GM18909 (cell line): ENCODE data around the gene YES1.
"Not testable (repeated sequence)": the region's sequence is repeated elsewhere in the genome, so short reads cannot be mapped to it uniquely, and the experiment has no call there.

ENCODE experiments used
- ATAC-seq: cut with Tn5 transposase; IDR thresholded peaks from one replicate; pipeline ENCODE4 v1.9.1; 2021; ENCODE audit warnings: mild to moderate bottlenecking; ENCODE audit not compliant: unreplicated experiment, poor library complexity

YES1 gene

DNA sequence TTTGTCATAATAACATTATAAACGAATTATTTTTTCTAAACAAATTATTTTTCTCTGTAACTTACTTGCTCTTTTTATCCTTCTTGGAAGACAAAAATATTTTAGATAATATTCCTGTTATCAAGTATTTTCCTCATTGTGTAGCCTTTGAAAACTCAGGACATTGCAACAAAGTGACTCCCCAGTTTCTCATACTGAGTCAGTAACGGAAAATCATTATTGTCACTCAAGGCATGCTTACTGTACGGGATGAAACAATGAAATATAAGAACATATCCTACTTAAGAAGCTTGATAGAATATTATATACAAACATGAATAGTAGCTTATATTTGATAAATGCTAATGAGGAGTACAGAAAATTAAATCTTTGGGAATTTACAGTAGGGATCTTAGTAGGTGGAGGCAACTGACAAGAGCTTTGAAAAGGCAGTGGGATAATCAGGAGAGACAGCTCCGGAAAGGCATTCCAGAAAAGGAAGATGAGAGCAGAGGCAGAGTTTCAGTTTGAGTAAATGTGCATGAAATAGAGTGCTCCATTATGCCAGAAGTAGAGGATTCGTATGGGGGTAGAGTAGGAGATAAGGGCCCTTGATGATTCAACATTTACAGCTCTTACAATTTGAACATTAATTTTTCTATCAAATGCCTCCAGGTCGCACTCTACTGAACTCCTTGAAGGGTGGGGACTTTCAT lies 14.0 kb upstream of the YES1 start:
- ATAC-seq = no peak

DNA sequence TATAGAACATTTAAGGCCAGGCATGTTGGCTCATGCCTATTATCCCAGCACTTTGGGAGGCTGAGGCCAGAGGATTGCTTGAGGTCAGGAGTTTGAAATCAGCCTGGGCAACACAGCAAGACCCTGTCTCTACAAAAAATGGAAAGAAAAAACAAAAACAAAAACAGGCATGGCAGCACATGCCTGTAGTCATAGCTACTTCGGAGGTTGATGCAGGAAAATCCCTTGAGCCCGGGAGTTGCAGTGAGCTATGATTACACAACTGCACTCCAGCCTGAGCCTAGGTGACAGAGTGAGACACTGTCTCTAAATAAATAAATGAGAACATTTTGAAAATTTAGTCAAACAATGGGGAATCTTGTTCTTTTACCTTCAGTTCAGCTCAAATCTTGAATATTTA lies 12.1 kb upstream of the YES1 start:
- ATAC-seq = no peak

DNA sequence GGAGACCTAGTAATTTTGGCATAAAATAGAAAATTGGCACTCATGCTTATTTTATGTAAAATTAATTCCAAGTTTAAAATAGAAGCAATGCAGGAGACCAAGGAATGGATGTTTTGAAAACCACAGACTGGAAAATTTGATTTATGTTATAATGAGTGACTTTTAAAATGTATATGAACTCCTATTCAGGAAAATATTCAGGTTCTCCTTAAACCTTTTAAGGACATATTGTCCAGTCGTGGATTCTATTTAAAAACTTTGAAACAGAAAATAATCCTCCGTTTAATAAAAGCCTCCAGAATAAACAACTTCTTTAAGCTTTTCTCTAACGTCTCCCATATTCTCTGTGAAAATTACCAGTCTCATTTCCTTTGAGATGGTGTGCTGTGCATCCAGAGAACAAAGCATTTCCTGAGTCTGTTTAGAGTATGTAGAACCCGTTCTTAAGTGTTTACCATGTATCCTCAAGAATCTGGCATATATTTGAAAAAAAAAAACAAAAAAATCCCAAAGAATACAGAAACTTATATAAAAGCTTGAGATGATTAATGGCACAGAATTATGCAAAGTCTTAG lies 8.6 kb upstream of the YES1 start:
- ATAC-seq = no peak

DNA sequence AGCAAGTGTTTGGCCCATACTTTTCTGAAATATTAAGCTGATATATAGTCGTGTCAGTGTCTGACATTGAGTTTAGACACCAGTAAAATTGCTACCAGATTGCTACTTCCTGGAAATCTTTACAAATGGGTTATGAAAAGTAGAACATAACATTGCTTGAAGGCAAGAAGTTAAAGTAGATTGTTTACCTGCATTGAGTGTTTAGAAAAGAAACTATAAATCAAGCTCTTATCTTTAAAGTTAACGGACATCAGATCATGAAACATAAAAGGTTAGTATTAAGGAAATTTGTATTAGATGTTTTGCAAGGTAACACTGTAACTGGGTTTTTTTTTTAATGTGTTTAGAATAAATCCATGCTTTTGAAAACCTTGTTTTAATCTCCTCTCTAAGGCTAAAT lies 4.8 kb upstream of the YES1 start:
- ATAC-seq = no peak

DNA sequence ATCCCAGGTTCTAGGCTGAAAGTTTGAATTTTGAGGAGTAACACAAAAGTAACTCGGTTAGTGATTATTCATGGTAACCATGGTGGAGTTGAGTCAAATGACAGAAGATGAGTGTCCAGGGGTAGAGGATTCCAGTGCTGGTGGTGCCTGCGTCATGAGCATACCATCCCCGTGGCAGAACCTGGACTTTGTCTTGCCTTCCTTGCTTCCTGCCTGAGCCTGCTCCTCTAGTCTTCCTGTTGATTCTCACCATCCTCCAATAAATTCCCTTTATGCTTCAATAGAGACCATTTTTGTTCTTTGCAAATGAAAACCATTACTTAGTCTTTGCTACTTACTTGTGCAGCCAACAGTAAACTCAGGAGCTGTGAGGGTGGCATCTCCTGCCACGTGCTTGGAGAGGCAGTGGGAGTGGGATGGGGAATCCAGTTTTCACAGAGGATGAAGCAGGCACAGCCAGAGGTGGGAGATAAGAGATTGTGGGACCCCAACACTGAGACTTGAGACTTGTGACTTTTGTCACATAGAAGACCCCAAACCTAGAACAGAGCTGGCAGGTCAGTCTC lies 4.1 kb upstream of the YES1 start:
- ATAC-seq = no peak

DNA sequence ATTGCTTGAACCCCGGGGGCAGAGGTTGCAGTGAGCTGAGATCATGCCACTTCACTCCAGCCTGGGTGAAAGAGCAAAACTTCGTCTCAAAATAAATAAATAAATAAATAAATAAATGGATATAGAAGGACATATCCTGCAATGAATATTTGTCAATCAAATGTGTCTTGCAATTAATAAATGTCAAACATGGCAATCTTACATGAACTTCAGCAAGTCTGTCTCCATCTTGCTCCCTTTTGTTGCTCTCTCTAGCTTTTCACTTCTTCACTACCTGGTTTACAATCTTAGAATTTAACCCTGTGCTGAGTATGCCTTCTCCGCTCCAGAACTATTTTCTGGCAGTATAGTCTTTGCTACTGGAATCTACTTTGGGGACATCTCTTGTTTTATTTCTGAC lies 3.3 kb upstream of the YES1 start:
- no peak for ATAC-seq

DNA sequence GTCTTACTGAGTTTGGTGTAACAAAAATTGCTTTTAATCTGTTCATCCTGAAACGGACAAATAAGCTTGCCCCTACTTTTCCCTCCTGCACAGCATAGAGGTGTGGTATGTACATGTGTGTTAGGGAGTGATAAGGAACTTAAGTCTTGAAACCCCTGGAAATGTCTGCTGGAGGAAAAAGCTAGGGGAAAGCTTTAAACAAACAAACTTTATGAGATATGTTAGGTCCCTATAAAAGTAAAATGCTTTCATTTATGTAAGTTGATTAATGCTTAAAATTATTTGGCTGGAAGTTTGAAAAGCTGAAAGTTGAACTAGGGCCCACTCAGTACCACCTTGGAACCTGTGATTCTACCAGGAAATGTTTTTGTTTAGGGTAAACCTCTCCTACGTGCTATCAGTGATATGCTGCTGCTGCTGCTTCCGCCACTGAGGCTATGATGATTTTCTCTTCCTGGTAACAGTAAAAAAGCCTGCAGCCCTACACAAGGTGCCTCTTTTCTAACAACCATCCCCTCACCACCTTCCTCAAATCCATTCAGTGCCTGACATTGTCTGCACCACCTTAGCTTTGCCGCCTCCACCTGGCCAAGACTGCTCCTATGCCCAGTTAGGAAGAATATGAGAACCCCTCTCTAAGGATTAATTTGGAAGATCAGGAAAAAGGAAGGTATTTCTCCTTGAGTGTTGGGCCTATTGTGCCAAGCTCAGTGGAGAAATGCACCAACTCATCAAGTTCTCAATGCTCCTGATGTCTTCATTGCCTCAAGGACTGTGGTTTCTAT lies 2.5 kb upstream of the YES1 start:
- ATAC-seq = no peak

DNA sequence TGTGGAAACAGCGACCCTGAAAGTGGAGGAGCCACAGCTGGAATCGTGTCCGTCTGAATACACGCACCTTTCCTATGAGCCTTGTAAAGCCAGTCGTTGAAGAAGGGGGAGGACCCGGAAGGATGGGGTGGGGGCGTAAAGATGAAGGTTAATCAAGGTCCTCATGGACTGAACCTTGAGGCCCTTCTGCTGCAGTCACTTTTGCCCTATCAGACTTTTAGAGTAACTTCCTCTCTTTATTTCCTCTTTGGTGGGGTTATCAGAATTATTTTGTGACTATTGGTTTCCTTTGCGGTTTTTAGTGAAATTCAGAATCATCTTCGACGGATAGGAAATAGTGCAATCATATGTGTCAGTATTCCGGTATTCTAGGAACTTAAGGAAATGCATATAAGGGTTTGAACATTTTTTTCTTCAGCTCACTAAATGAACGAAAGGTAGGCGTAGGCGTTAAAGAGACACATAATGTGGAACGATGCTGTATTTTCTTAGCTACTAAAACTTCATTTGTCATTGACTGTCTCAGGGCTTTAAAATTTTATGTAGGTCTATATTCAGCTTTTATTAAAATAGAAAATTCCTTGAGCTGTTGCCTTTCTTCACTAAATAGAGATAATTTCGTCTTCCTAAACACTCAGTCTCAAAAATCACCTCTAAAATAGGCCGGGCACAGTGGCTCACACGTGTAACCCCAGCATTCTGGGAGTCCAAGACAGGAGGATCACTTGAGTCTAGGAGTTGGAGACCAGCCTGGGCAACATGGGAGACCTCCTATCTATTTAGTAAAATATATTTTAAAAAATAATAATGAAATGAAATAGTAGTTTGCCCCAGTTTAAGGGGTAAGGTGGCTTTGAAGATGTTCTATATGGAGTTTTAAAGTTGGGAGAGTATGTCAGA lies 1.4 kb upstream of the YES1 start:
- peak; percentile 3 for ATAC-seq

DNA sequence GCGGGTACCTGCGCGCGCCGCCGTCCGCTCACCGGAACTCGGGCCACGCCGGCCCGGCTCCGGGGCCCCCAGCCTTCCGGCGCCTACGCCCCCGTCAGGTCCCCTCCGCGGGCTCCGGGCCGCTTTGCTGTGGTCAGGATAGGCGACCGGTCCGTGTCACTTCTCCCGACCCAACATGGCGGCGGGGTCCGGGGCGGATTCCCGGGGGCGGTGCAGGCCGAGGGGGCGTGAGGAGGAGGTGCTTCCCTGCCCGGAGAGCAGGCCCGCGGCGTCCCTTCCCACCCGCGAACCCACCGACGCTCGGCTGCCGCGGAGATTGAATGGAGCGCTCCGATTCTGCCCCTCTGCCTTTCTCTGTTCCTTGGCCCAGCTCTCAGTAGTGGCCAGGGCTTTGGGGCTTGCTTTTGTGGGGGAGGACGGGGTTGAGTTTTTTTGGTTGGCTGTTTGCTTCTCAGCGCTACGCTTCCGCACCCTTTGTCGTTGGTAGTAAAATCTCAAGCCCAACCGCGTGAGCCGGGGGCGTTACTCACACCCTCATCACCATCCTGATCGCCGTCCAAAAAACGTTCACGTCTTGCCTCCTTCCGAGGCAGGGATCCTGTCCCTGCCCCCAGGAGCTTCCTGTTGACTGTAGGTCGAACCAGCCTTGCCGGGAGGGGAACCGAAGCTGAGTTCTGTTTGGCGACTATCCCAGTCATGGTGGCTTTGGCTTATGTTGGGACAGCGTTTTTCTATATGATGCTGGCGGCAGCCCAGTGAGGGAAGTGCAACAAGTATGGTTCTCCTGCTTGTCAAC lies 532 bp upstream of the YES1 start:
- ATAC-seq = peak; percentile 37

DNA sequence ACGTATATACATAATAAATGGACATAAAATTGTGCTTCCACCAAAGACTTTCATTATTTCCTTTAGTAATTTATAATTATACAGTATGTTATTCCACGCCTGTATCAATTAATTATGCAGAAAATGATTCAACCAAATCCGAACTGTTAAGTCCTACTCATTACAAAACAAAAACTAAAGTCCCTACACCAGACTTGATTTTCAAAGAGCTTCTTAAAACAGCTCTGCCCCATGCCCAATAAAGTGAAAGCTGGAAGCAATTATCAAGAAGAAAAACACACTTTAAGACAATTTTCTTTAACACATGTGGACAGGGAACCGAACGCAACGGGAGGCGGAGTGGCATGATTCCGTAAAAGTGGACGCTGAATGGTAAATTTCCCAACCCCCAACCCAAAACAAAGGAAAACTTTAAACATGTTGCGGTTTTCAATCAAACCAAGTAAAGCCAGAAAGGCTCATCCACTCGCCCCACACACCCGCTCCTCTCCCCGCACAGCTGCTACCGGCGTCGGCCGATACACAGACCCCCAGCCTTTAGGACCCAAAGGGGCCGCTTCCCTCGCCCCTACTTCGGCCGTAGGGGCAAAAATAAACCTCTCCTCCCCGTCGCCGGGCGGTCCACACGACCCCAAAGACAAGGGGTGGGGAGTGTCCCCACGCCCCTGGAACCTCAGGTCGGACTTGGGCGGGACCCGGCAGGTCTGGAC lies 705 bp downstream of the YES1 start:
- peak; percentile 20 for ATAC-seq

DNA sequence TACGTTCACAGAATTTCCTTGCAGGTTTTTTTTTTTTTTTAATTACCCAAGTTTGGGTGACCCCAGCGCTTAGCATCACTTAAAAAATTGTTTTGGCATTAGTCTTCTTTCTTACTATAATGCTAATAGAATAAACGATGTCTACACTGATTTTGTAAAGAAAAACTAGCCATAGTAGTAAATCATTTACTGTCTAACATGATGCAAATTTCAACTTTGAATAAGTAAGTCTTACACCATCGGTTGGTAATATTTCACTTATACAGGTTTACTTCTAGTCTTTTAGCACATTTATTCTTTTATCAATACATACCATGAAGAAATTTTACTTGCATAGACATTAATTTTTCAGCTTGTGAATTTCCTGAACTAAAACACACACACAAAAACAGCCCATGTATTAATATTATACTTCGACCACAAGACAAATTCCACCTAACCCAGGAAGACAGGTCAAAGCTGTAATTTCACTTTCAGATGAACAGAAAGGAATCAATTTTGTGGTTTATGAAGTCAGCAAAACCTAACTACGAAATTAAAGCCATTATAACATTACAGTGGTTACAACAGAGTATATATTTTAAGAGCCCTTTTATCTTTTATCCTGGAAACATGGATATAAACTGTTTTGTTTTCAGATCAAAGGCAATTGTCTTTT lies 1.9 kb downstream of the YES1 start:
- ATAC-seq = peak; percentile 31

DNA sequence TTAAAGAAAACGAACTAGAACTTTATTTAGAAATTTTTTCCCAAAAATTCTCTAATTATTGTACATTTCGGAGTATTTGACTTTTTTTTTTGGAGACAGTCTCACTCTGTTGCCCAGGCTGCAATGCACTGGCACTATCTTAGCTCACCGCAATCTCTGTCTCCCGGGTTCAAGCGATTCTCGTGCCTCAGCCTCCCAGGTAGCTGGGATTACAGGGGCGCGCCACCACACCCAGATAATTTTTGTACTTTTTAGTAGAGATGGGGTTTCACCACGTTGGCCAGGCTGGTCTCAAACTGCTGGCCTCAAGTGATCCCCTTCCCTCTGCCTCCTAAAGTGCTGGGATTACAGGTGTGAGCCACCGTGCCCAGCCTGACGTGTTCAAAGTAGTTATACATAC lies 2.8 kb downstream of the YES1 start:
- not testable (repeated sequence) for ATAC-seq

DNA sequence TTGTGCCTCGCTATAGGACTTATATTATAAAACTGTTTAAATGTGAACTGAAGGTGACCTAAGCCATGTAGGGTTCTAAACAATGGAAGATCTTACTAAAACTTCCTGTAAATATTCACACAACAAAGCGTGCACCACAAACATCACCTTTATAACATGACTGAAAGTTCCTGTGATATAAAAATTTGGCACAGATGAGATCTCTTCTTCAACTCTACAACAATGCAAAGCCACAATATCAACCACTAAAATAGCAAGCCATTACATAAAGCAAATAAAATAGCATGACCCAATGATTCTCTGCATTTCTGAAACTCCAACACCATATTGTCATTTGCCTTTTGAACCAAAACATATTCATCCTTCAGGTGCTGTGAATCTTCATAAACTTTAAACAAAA lies 3.5 kb downstream of the YES1 start:
- ATAC-seq = no peak

DNA sequence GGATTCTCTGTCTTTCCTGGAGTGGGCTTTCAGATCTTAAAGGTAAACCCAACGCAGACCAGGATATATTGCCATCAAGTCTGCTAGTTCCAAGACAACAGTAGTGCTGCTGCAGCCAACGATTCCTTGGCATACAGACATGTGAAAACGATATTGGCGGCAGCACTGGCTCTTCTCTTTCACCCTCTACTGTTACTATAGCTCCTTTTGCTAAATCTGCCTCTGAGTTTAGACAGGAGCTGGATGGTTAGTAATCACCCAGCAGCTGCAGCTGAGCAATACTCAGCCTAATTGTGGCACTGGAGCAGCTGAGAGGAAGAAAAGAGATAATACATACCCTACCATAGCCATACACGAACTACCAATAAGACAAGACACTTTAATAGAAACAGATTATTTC lies 4.0 kb downstream of the YES1 start:
- no peak for ATAC-seq

DNA sequence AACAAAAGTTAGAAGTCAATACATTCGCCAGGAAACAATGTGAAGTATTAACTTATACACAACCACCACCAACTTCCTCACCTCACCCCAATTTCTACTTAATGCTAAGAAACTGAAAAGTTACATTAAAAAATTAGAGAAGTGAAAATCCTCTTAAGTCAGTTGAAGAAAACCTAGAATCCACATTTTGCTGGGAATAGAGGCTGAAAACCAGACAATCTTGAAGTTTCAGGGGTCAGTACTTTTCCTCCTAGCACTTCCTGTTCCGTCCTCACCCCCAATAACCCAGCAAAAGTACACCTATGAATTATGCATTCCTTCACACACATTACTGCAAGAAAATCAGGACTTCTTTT lies 6.3 kb downstream of the YES1 start:
- peak; percentile 40 for ATAC-seq

DNA sequence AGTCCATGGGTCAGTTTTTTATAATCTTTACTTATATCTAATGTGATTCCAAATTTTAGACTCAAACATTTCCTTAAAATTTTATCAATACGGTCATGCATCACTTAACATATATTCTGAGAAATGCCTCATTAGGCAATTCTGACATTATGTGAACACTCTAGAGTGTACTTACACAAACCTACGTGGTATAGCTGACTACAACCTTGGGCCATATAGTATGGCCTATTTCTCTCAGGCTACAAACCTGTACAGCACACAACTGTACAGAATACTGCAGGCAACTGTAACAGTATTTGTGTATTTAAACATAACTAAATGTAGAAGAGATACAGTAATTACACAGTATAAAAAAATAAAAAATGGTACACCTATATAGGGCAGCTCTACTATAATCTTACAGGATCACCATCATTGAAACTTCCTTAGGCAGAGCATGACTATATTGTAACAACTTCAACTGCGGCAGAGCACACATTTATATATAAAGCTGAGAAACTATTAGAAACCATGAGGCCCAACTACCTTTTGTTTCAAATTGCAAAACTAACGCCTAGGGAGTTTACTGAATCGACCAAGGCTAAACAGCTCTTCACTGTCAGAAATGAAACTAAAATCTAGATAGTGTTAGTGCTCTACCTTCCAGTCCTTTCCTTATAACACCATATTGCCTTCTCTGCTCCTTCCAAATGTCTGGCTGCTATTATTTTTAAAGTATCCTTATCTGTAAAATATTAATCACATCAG lies 6.9 kb downstream of the YES1 start:
- ATAC-seq = peak; percentile 39

DNA sequence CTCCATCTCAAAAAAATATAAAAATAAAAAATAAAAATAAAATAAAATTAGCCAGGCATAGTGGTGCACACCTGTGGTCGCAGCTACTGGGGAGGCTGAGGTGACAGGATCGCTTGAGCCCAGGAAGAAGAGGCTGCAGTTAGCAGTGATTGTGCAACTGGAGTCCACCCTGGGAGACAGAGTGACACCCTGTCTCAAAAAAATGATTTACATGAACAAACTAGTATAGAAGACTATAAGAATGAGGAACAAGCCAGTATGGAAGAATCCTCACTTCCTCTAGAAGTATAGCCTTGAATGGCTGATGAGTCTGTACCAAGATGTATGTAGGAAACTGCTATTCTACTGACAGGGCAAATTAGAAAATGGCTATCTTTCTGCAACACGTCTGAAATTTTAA lies 10.9 kb downstream of the YES1 start:
- no peak for ATAC-seq

DNA sequence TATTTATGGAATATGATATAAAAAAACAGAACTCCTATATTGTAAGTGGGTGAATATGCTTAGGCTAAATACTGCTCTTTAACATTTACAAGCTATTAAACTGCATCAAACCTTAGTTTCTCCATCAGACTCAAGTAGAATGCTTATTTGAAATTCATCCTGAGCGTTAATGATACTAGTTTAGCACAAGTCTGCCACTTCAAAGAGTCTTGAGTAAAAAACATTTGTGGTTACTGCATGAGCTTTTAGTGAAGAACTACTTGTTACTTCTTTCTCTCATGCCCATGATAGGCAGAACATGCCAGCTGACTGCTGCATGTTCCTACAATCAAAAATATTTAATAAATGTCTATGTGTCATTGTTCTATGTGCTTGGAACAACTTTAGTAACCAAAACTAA lies 12.1 kb downstream of the YES1 start:
- ATAC-seq = no peak
